CD4-positive, alpha-beta T cell treated with Interleukin-6 at 100 ng/mL for 8 hours (primary cell): ENCODE data around the gene GPR161.

Experiments
- DNase-seq: peaks from one replicate; pipeline ENCODE4 v3.0.0-alpha.2; 2020; ENCODE audit warnings: mixed read lengths, low spot score

Gene GPR161

GRCh38 chr1:168146626-168147025 is 9.9 kb upstream of the GPR161 start:
- DNase-seq, result no peak

GRCh38 chr1:168146160-168146539 is 9.4 kb upstream of the GPR161 start:
- no peak for DNase-seq

GRCh38 chr1:168145184-168146159 is 8.7 kb upstream of the GPR161 start:
- DNase-seq, result peak; percentile 77

GRCh38 chr1:168141871-168142385 is 5.2 kb upstream of the GPR161 start:
- no peak for DNase-seq

GRCh38 chr1:168139070-168139469 is 2.3 kb upstream of the GPR161 start:
- no peak for DNase-seq

- DNase-seq, result no peak
Measured at GRCh38 chr1:168138134-168138533, 1.4 kb upstream of the GPR161 start.

GRCh38 chr1:168137515-168137821 is 738 bp upstream of the GPR161 start:
- DNase-seq, result no peak

GRCh38 chr1:168135921-168136708 is 615 bp downstream of the GPR161 start:
- no peak for DNase-seq

- DNase-seq, result no peak
Measured at GRCh38 chr1:168135116-168135920, 1.4 kb downstream of the GPR161 start.

- DNase-seq, result no peak
Measured at GRCh38 chr1:168134642-168135041, 2.1 kb downstream of the GPR161 start.

GRCh38 chr1:168134132-168134531 is 2.6 kb downstream of the GPR161 start:
- no peak for DNase-seq

- no peak for DNase-seq
Measured at GRCh38 chr1:168129933-168130332, 6.8 kb downstream of the GPR161 start.

GRCh38 chr1:168127503-168127902 is 9.2 kb downstream of the GPR161 start:
- no peak for DNase-seq

GRCh38 chr1:168125051-168125450 is 11.7 kb downstream of the GPR161 start:
- no peak for DNase-seq

GRCh38 chr1:168121401-168122011 is 15.2 kb downstream of the GPR161 start:
- DNase-seq, result no peak

GRCh38 chr1:168119750-168120149 is 17.0 kb downstream of the GPR161 start:
- no peak for DNase-seq

GRCh38 chr1:168116327-168116799 is 20.4 kb downstream of the GPR161 start:
- DNase-seq, result no peak

- no peak for DNase-seq
Measured at GRCh38 chr1:168114845-168115244, 21.9 kb downstream of the GPR161 start.

GRCh38 chr1:168112673-168113305 is 23.9 kb downstream of the GPR161 start:
- DNase-seq, result no peak

GRCh38 chr1:168110896-168111545 is 25.7 kb downstream of the GPR161 start:
- DNase-seq, result no peak
